ENCODE results near the gene FGF12. TPM values are rescaled to one million over a fixed set of nuclear protein-coding genes. Genes with fewer than 3 reads are reported as not detected.

FGF12 gene
- total and polyA plus RNA-seq, 7 experiments from 2014 or later, result not detected

GRCh38 chr3:192467230-192468140 lies 259.9 kb downstream of the FGF12 start:
- ChIA-PET POLR2A (no interaction called here), CTCF (interaction anchor here (0.6 kb wide), 2 partner anchors 9 to 1337 kb away, joined by 3 read pairs; no protein-coding TSS in a partner anchor)
- H3K9me3 ChIP-seq (ENCODE audit: control insufficient read depth in 2 of 3, low read length in 3 of 3), result no peaks in the 10 kb centered on the region
- no peaks in the 10 kb centered on the region for H3K4me1 ChIP-seq (ENCODE audit: control insufficient read depth in 2 of 2, insufficient read depth in 2 of 2, low read length in 2 of 2)
- no peaks in the 10 kb centered on the region for H3K36me3 ChIP-seq (ENCODE audit: control insufficient read depth in 2 of 3, insufficient read depth in 3 of 3, low read length in 3 of 3)
- intact Hi-C loops (cut with micrococcal nuclease), result loop anchor here (1.0 to 5.0 kb wide), 5 partner anchors 100 to 1940 kb away; no protein-coding TSS in a partner anchor
- Mint-ChIP-seq H3K27ac (no peak overlapping the region), H3K27me3 (peaks cover 11 to 26% (median 19%) of the 10 kb centered on the region in 5 donors), H3K4me3 (peak overlapping the region in 1 of 10 donors; percentile 18), H3K9me3 (no peaks in the 10 kb centered on the region), H3K36me3 (no peaks in the 10 kb centered on the region), H3K4me1 (peaks cover 0 to 4% (median 0%) of the 10 kb centered on the region in 7 donors)
- DNase-seq (peak; percentile 7 to 45 (median 31)), ATAC-seq (peak; percentile 83)
- no peak overlapping the region for H3K27ac ChIP-seq (ENCODE audit: low read depth, low read length)
- no peak overlapping the region for H3K4me3 ChIP-seq (ENCODE audit: low read length)
- no peaks in the 10 kb centered on the region for H3K27me3 ChIP-seq (ENCODE audit: control insufficient read depth in 2 of 2, insufficient read depth in 2 of 2, low read length in 2 of 2)

GRCh38 chr3:192449036-192449435 lies 278.3 kb downstream of the FGF12 start:
- Histone ChIP-seq H3K4me1 (ENCODE audit: control insufficient read depth in 2 of 2, insufficient read depth in 2 of 2, low read length in 2 of 2) (no peaks in the 10 kb centered on the region), H3K9me3 (ENCODE audit: control insufficient read depth in 2 of 3, low read length in 3 of 3) (no peaks in the 10 kb centered on the region), H3K27me3 (ENCODE audit: control insufficient read depth in 2 of 2, insufficient read depth in 2 of 2, low read length in 2 of 2) (no peaks in the 10 kb centered on the region), H3K36me3 (ENCODE audit: control insufficient read depth in 2 of 3, insufficient read depth in 3 of 3, low read length in 3 of 3) (no peaks in the 10 kb centered on the region), H3K27ac (ENCODE audit: low read depth, low read length) (no peak overlapping the region), H3K4me3 (ENCODE audit: low read length) (no peak overlapping the region)
- H3K4me3 Mint-ChIP-seq, result no peak overlapping the region
- ATAC-seq (no peak), DNase-seq (no peak)
- intact Hi-C loops (cut with micrococcal nuclease), result no loop called here
- H3K36me3 Mint-ChIP-seq, result no peaks in the 10 kb centered on the region
- no peaks in the 10 kb centered on the region for H3K4me1 Mint-ChIP-seq
- ChIA-PET POLR2A (no interaction called here), CTCF (no interaction called here)
- peaks cover 20 to 37% (median 30%) of the 10 kb centered on the region in 5 donors for H3K27me3 Mint-ChIP-seq
- H3K27ac Mint-ChIP-seq, result no peak overlapping the region
- H3K9me3 Mint-ChIP-seq, result peaks cover 0 to 4% (median 0%) of the 10 kb centered on the region in 11 donors

- no peak for DNase-seq
- ChIA-PET POLR2A (interaction anchor here (0.7 kb wide), 1 partner anchor 26 kb away, joined by 3 read pairs; no protein-coding TSS in a partner anchor), CTCF (no interaction called here)
- peaks cover 0 to 4% (median 0%) of the 10 kb centered on the region in 11 donors for H3K9me3 Mint-ChIP-seq
- intact Hi-C loops (cut with micrococcal nuclease), result no loop called here
- no peaks in the 10 kb centered on the region for H3K36me3 Mint-ChIP-seq
- no peaks in the 10 kb centered on the region for H3K4me1 Mint-ChIP-seq
- ATAC-seq, result no peak
- no peaks in the 10 kb centered on the region for H3K4me1 ChIP-seq (ENCODE audit: control insufficient read depth in 2 of 2, insufficient read depth in 2 of 2, low read length in 2 of 2)
- H3K27ac Mint-ChIP-seq, result no peak overlapping the region
- H3K4me3 Mint-ChIP-seq, result no peak overlapping the region
- H3K9me3 ChIP-seq (ENCODE audit: control insufficient read depth in 2 of 3, low read length in 3 of 3), result no peaks in the 10 kb centered on the region
- peaks cover 20 to 33% (median 25%) of the 10 kb centered on the region in 5 donors for H3K27me3 Mint-ChIP-seq
- H3K36me3 ChIP-seq (ENCODE audit: control insufficient read depth in 2 of 3, insufficient read depth in 3 of 3, low read length in 3 of 3), result no peaks in the 10 kb centered on the region
- no peaks in the 10 kb centered on the region for H3K27me3 ChIP-seq (ENCODE audit: control insufficient read depth in 2 of 2, insufficient read depth in 2 of 2, low read length in 2 of 2)
- H3K4me3 ChIP-seq (ENCODE audit: low read length), result no peak overlapping the region
- H3K27ac ChIP-seq (ENCODE audit: low read depth, low read length), result no peak overlapping the region
These were observed 281.3 kb downstream of the FGF12 start for GRCh38 chr3:192445770-192446644.

GRCh38 chr3:192444791-192445106 lies 282.6 kb downstream of the FGF12 start:
- no peaks in the 10 kb centered on the region for H3K36me3 ChIP-seq (ENCODE audit: control insufficient read depth in 2 of 3, insufficient read depth in 3 of 3, low read length in 3 of 3)
- H3K4me1 Mint-ChIP-seq, result no peaks in the 10 kb centered on the region
- H3K27ac Mint-ChIP-seq, result no peak overlapping the region
- H3K27me3 Mint-ChIP-seq, result peaks cover 20 to 33% (median 25%) of the 10 kb centered on the region in 5 donors
- H3K27ac ChIP-seq (ENCODE audit: low read depth, low read length), result no peak overlapping the region
- DNase-seq, result no peak
- intact Hi-C loops (cut with micrococcal nuclease), result loop anchor here (1.0 to 5.0 kb wide), 4 partner anchors 256 to 1562 kb away; no protein-coding TSS in a partner anchor
- H3K4me1 ChIP-seq (ENCODE audit: control insufficient read depth in 2 of 2, insufficient read depth in 2 of 2, low read length in 2 of 2), result no peaks in the 10 kb centered on the region
- ATAC-seq, result no peak
- no peaks in the 10 kb centered on the region for H3K9me3 ChIP-seq (ENCODE audit: control insufficient read depth in 2 of 3, low read length in 3 of 3)
- no peak overlapping the region for H3K4me3 Mint-ChIP-seq
- POLR2A ChIA-PET, result no interaction called here
- no peak overlapping the region for H3K4me3 ChIP-seq (ENCODE audit: low read length)
- no peaks in the 10 kb centered on the region for H3K27me3 ChIP-seq (ENCODE audit: control insufficient read depth in 2 of 2, insufficient read depth in 2 of 2, low read length in 2 of 2)
- H3K9me3 Mint-ChIP-seq, result no peaks in the 10 kb centered on the region
- no peaks in the 10 kb centered on the region for H3K36me3 Mint-ChIP-seq
- CTCF ChIA-PET, result no interaction called here

GRCh38 chr3:192444096-192444790 lies 283.1 kb downstream of the FGF12 start:
- H3K4me1 Mint-ChIP-seq, result no peaks in the 10 kb centered on the region

GRCh38 chr3:192435241-192435640 lies 292.1 kb downstream of the FGF12 start:
- ATAC-seq, result no peak

More at GRCh38 chr3:192444096-192444790, 283.1 kb downstream of the FGF12 start:
- ATAC-seq, result peak; percentile 65
- Mint-ChIP-seq H3K4me3 (no peak overlapping the region), H3K36me3 (no peaks in the 10 kb centered on the region), H3K9me3 (no peaks in the 10 kb centered on the region), H3K27me3 (peaks cover 15 to 33% (median 25%) of the 10 kb centered on the region in 5 donors), H3K27ac (no peak overlapping the region)
- no peak overlapping the region for H3K27ac ChIP-seq (ENCODE audit: low read depth, low read length)
- no peaks in the 10 kb centered on the region for H3K4me1 ChIP-seq (ENCODE audit: control insufficient read depth in 2 of 2, insufficient read depth in 2 of 2, low read length in 2 of 2)
- intact Hi-C loops (cut with micrococcal nuclease), result loop anchor here (1.0 to 5.0 kb wide), 4 partner anchors 256 to 1562 kb away; no protein-coding TSS in a partner anchor
- CTCF ChIA-PET, result no interaction called here
- H3K4me3 ChIP-seq (ENCODE audit: low read length), result no peak overlapping the region
- H3K27me3 ChIP-seq (ENCODE audit: control insufficient read depth in 2 of 2, insufficient read depth in 2 of 2, low read length in 2 of 2), result no peaks in the 10 kb centered on the region
- no peaks in the 10 kb centered on the region for H3K36me3 ChIP-seq (ENCODE audit: control insufficient read depth in 2 of 3, insufficient read depth in 3 of 3, low read length in 3 of 3)
- peak in 7 of 9 donors; percentile 11 to 60 (median 16) for DNase-seq
- no peaks in the 10 kb centered on the region for H3K9me3 ChIP-seq (ENCODE audit: control insufficient read depth in 2 of 3, low read length in 3 of 3)
- POLR2A ChIA-PET, result no interaction called here

More at GRCh38 chr3:192435241-192435640, 292.1 kb downstream of the FGF12 start:
- Mint-ChIP-seq H3K27me3 (peaks cover 2 to 17% (median 11%) of the 10 kb centered on the region in 5 donors), H3K4me3 (no peak overlapping the region), H3K27ac (no peak overlapping the region), H3K9me3 (peaks cover 0 to 2% (median 0%) of the 10 kb centered on the region in 11 donors), H3K36me3 (no peaks in the 10 kb centered on the region), H3K4me1 (no peaks in the 10 kb centered on the region)
- intact Hi-C loops (cut with micrococcal nuclease), result no loop called here
- Histone ChIP-seq H3K36me3 (ENCODE audit: control insufficient read depth in 2 of 3, insufficient read depth in 3 of 3, low read length in 3 of 3) (no peaks in the 10 kb centered on the region), H3K4me1 (ENCODE audit: control insufficient read depth in 2 of 2, insufficient read depth in 2 of 2, low read length in 2 of 2) (no peaks in the 10 kb centered on the region), H3K9me3 (ENCODE audit: control insufficient read depth in 2 of 3, low read length in 3 of 3) (no peaks in the 10 kb centered on the region), H3K4me3 (ENCODE audit: low read length) (no peak overlapping the region), H3K27ac (ENCODE audit: low read depth, low read length) (no peak overlapping the region), H3K27me3 (ENCODE audit: control insufficient read depth in 2 of 2, insufficient read depth in 2 of 2, low read length in 2 of 2) (no peaks in the 10 kb centered on the region)
- CTCF ChIA-PET, result no interaction called here
- DNase-seq, result no peak
- POLR2A ChIA-PET, result no interaction called here
